ENCODE data around the gene DDX18.
"Not testable (repeated sequence)": the region's sequence is repeated elsewhere in the genome, so short reads cannot be mapped to it uniquely, and the experiment has no call there.

DDX18 gene

GRCh38 chr2:117814417-117815264 is at the start of gene DDX18:
TSS of gene DDX18 (plus strand) at chr2:117814691. CDS start at chr2:117814778, 87 bp downstream.
- DNase-seq (ENCODE audit: low spot score): peak; percentile 97

GRCh38 chr2:117770730-117771129 is 43.8 kb upstream of the DDX18 start:
- DNase-seq (ENCODE audit: low spot score): no peak

- no peak for DNase-seq (ENCODE audit: low spot score)
These were observed 42.4 kb upstream of the DDX18 start for GRCh38 chr2:117771969-117772630.

- DNase-seq (ENCODE audit: low spot score): no peak
These were observed 39.8 kb upstream of the DDX18 start for GRCh38 chr2:117774716-117775115.

- DNase-seq (ENCODE audit: low spot score): no peak
These were observed 38.7 kb upstream of the DDX18 start for GRCh38 chr2:117775703-117776219.

- no peak for DNase-seq (ENCODE audit: low spot score)
These were observed 37.6 kb upstream of the DDX18 start for GRCh38 chr2:117776888-117777287.

- DNase-seq (ENCODE audit: low spot score): peak; percentile 30
These were observed 28.8 kb upstream of the DDX18 start for GRCh38 chr2:117785740-117786139.

GRCh38 chr2:117786520-117786919 is 28.0 kb upstream of the DDX18 start:
- no peak for DNase-seq (ENCODE audit: low spot score)

- DNase-seq (ENCODE audit: low spot score): no peak
These were observed 25.0 kb upstream of the DDX18 start for GRCh38 chr2:117789505-117789904.

GRCh38 chr2:117794668-117795067 is 19.8 kb upstream of the DDX18 start:
- DNase-seq (ENCODE audit: low spot score): no peak

GRCh38 chr2:117801826-117802225 is 12.7 kb upstream of the DDX18 start:
- no peak for DNase-seq (ENCODE audit: low spot score)

- not testable (repeated sequence) for DNase-seq (ENCODE audit: low spot score)
These were observed 10.7 kb upstream of the DDX18 start for GRCh38 chr2:117803644-117804325.

GRCh38 chr2:117812443-117812842 is 2.0 kb upstream of the DDX18 start:
- DNase-seq (ENCODE audit: low spot score): no peak

GRCh38 chr2:117815946-117816345 is 1.5 kb downstream of the DDX18 start:
- no peak for DNase-seq (ENCODE audit: low spot score)

- no peak for DNase-seq (ENCODE audit: low spot score)
These were observed 4.4 kb downstream of the DDX18 start for GRCh38 chr2:117818921-117819320.

GRCh38 chr2:117820444-117820843 is 6.0 kb downstream of the DDX18 start:
- DNase-seq (ENCODE audit: low spot score): no peak

- DNase-seq (ENCODE audit: low spot score): no peak
These were observed 10.9 kb downstream of the DDX18 start for GRCh38 chr2:117825437-117825836.

- not testable (repeated sequence) for DNase-seq (ENCODE audit: low spot score)
These were observed 13.0 kb downstream of the DDX18 start for GRCh38 chr2:117827464-117827863.

GRCh38 chr2:117828870-117829269 is 14.4 kb downstream of the DDX18 start:
- DNase-seq (ENCODE audit: low spot score): no peak

GRCh38 chr2:117832332-117832731 is 17.8 kb downstream of the DDX18 start:
- no peak for DNase-seq (ENCODE audit: low spot score)

GRCh38 chr2:117832905-117833613 is 18.6 kb downstream of the DDX18 start:
- DNase-seq (ENCODE audit: low spot score): no peak

GRCh38 chr2:117833911-117834310 is 19.4 kb downstream of the DDX18 start:
- no peak for DNase-seq (ENCODE audit: low spot score)
